C1 segment of cervical spinal cord (tissue), 14 donors: Measurements from ENCODE around the gene ANKRD40CL.
"Not testable (repeated sequence)": the region's sequence is repeated elsewhere in the genome, so short reads cannot be mapped to it uniquely, and the experiment has no call there.

Experiments
- DNase-seq, 14 donors: peaks; one replicate each; lab custom pipeline; 2025; lab: John Stamatoyannopoulos, UW

Gene ANKRD40CL

GRCh38 chr17:50767446-50767845, at the start of gene ANKRD40CL:
ANKRD40CL (minus strand) TSS chr17:50767518; CDS start chr17:50766913, 605 bp downstream.
- no peak for DNase-seq

- DNase-seq, result no peak
Observed at GRCh38 chr17:50816271-50816670, 49.0 kb upstream of the ANKRD40CL start.

- no peak for DNase-seq
Observed at GRCh38 chr17:50815400-50815799, 48.1 kb upstream of the ANKRD40CL start.

GRCh38 chr17:50813583-50813982, 46.3 kb upstream of the ANKRD40CL start:
- no peak for DNase-seq

GRCh38 chr17:50808888-50809287, 41.6 kb upstream of the ANKRD40CL start:
- no peak for DNase-seq

GRCh38 chr17:50808413-50808812, 41.1 kb upstream of the ANKRD40CL start:
- DNase-seq, result no peak

GRCh38 chr17:50807675-50808074, 40.4 kb upstream of the ANKRD40CL start:
- DNase-seq, result no peak

GRCh38 chr17:50807009-50807408, 39.7 kb upstream of the ANKRD40CL start:
- DNase-seq, result no peak

- no peak for DNase-seq
Observed at GRCh38 chr17:50806141-50806643, 38.9 kb upstream of the ANKRD40CL start.

GRCh38 chr17:50805486-50805885, 38.2 kb upstream of the ANKRD40CL start:
- DNase-seq, result no peak

GRCh38 chr17:50804749-50805475, 37.6 kb upstream of the ANKRD40CL start:
- not testable (repeated sequence) for DNase-seq

GRCh38 chr17:50803676-50804075, 36.4 kb upstream of the ANKRD40CL start:
- no peak for DNase-seq

GRCh38 chr17:50802609-50803571, 35.6 kb upstream of the ANKRD40CL start:
- DNase-seq, result no peak

GRCh38 chr17:50800196-50800700, 32.9 kb upstream of the ANKRD40CL start:
- no peak for DNase-seq

- no peak for DNase-seq
Observed at GRCh38 chr17:50799582-50799981, 32.3 kb upstream of the ANKRD40CL start.

GRCh38 chr17:50798424-50799288, 31.3 kb upstream of the ANKRD40CL start:
- DNase-seq, result no peak

- no peak for DNase-seq
Observed at GRCh38 chr17:50797135-50797810, 30.0 kb upstream of the ANKRD40CL start.

- DNase-seq, result no peak
Observed at GRCh38 chr17:50794361-50794760, 27.0 kb upstream of the ANKRD40CL start.

GRCh38 chr17:50793007-50793406, 25.7 kb upstream of the ANKRD40CL start:
- no peak for DNase-seq

- no peak for DNase-seq
Observed at GRCh38 chr17:50792132-50792531, 24.8 kb upstream of the ANKRD40CL start.

- DNase-seq, result no peak
Observed at GRCh38 chr17:50790618-50791017, 23.3 kb upstream of the ANKRD40CL start.
